GM23338 (cell line): Measurements from ENCODE around the gene CDC26. TPM values are rescaled to one million over a fixed set of nuclear protein-coding genes. Genes with fewer than 3 reads are reported as not detected.

ENCODE experiments used
- ATAC-seq: fragments of 200-7000 bp; cut with Tn5 transposase; 3 replicates; pipeline ENCODE4 v1.9.1; 2020
- DNase-seq: peaks from one replicate; pipeline ENCODE4 v3.0.0-alpha.2; 2015; ENCODE audit warnings: low spot score
- H2AFZ ChIP-seq: fragments of 200-600 bp; sonication (generic); 2 replicates; pipeline ENCODE4 v1.8.0; 2016; ENCODE audit warnings: antibody characterized with exemption, mild to moderate bottlenecking, moderate library complexity
- H3F3A ChIP-seq: fragments of 200-600 bp; sonication (generic); replicated peaks from 2 replicates; pipeline ENCODE4 v1.8.0; 2017; ENCODE audit warnings: antibody characterized with exemption, mixed run types, low read depth
- H3K27ac ChIP-seq: fragments of 200-600 bp; sonication (generic); 2 replicates; pipeline ENCODE4 v1.6.1; 2016; ENCODE audit warnings: low read depth
- H3K27me3 ChIP-seq: fragments of 200-600 bp; sonication (generic); 2 replicates; pipeline ENCODE4 v1.8.0; 2016; ENCODE audit warnings: mild to moderate bottlenecking, mixed run types, moderate library complexity; ENCODE audit not compliant: insufficient read depth
- H3K36me3 ChIP-seq: fragments of 200-600 bp; sonication (generic); 2 replicates; pipeline ENCODE4 v1.8.0; 2016; ENCODE audit warnings: mild to moderate bottlenecking; ENCODE audit not compliant: insufficient read depth
- H3K4me1 ChIP-seq: fragments of 200-600 bp; sonication (generic); 2 replicates; pipeline ENCODE4 v1.8.0; 2016; ENCODE audit warnings: mild to moderate bottlenecking, moderate library complexity; ENCODE audit not compliant: insufficient read depth
- H3K4me2 ChIP-seq: fragments of 200-600 bp; sonication (generic); 2 replicates; pipeline ENCODE4 v1.7.1; 2017; ENCODE audit warnings: mixed run types
- H3K4me3 ChIP-seq: fragments of 200-600 bp; sonication (generic); 2 replicates; pipeline ENCODE4 v1.6.1; 2016; ENCODE audit warnings: mixed run types
- H3K79me2 ChIP-seq: fragments of 200-600 bp; sonication (generic); replicated peaks from 2 replicates; pipeline ENCODE4 v1.8.0; 2017; ENCODE audit warnings: mild to moderate bottlenecking; ENCODE audit not compliant: insufficient read depth
- H3K9me2 ChIP-seq: fragments of 200-600 bp; sonication (generic); 2 replicates; pipeline ENCODE4 v1.8.0; 2017; ENCODE audit not compliant: insufficient read depth
- H4K20me1 ChIP-seq: fragments of 200-600 bp; sonication (generic); replicated peaks from 2 replicates; pipeline ENCODE4 v1.8.0; 2017; ENCODE audit warnings: mild to moderate bottlenecking; ENCODE audit not compliant: insufficient read depth
- H3K27ac Mint-ChIP-seq: 2 replicates; pipeline ENCODE4 v1.8.0; 2020; ENCODE audit warnings: inconsistent platforms, mild to moderate bottlenecking, moderate library complexity, mixed read lengths
- H3K27me3 Mint-ChIP-seq: 3 replicates; pipeline ENCODE4 v1.8.0; 2022; ENCODE audit warnings: low read depth, mild to moderate bottlenecking, moderate library complexity, mixed read lengths, inconsistent platforms; ENCODE audit not compliant: insufficient read depth, poor library complexity
- H3K36me3 Mint-ChIP-seq: 3 replicates; pipeline ENCODE4 v1.8.0; 2021; ENCODE audit warnings: low read depth, mild to moderate bottlenecking, inconsistent platforms, moderate library complexity, mixed read lengths
- H3K4me1 Mint-ChIP-seq: 3 replicates; pipeline ENCODE4 v1.8.0; 2020; ENCODE audit warnings: mild to moderate bottlenecking, inconsistent platforms, mixed read lengths
- H3K4me3 Mint-ChIP-seq: 3 replicates; pipeline ENCODE4 v1.8.0; 2021; ENCODE audit warnings: moderate library complexity, mild to moderate bottlenecking, inconsistent platforms, mixed read lengths
- H3K9me3 Mint-ChIP-seq: 3 replicates; pipeline ENCODE4 v1.8.0; 2020; ENCODE audit warnings: moderate library complexity, mild to moderate bottlenecking, inconsistent platforms, mixed read lengths
- JUNB ChIP-seq: IDR thresholded peaks from one replicate; pipeline ENCODE4 v1.6.1; 2016; ENCODE audit warnings: antibody characterized with exemption; ENCODE audit not compliant: unreplicated experiment
- NANOG ChIP-seq: IDR thresholded peaks from 2 replicates; pipeline ENCODE4 v1.6.1; 2016; ENCODE audit warnings: antibody characterized with exemption, borderline replicate concordance
- STAT1 ChIP-seq: IDR thresholded peaks from one replicate; pipeline ENCODE4 v1.6.1; 2016; ENCODE audit warnings: antibody characterized with exemption; ENCODE audit not compliant: unreplicated experiment
- ZNF114 ChIP-seq: fragments of 250-450 bp; sonication (Bioruptor Pico); IDR thresholded peaks from 2 replicates; pipeline ENCODE4 v1.5.0; 2020; ENCODE audit warnings: mild to moderate bottlenecking, moderate library complexity
- ZNF331 ChIP-seq: fragments of 250-450 bp; sonication (Bioruptor Pico); IDR thresholded peaks from 2 replicates; pipeline ENCODE4 v1.5.0; 2020; ENCODE audit warnings: low read depth, mild to moderate bottlenecking, moderate library complexity
- polyA plus RNA-seq: library from polyadenylated mRNA; unstranded; fragments of >200 nt; fragmentation: Nextera tagmentation; extraction: Ambion mirVana; gene quantifications from 2 replicates; pipeline ENCODE4 v1.2.1, GENCODE V29; 2016
- total RNA-seq: library from RNA; depleted of rRNA; stranded (reverse); fragments of >200 nt; shearing (Covaris generic); gene quantifications from 2 replicates; pipeline ENCODE4 v1.2.3, GENCODE V29; 2014
- TF ChIP-seq, protein P1 (sequence below), 2 experiments: fragments of 200-600 bp in 1 of 2; sonication (generic) in 1 of 2; conservative IDR thresholded peaks; 2 replicates each; pipeline versions ENCODE4 v1.5.1 to v1.6.1; 2016 to 2017; ENCODE audit warnings: antibody characterized with exemption in 2 of 2, low read depth in 2 of 2, mild to moderate bottlenecking in 2 of 2, moderate library complexity in 1 of 2
- TF ChIP-seq, protein P2 (sequence below): IDR thresholded peaks from one replicate; pipeline ENCODE4 v1.6.1; 2018; ENCODE audit warnings: antibody characterized with exemption; ENCODE audit not compliant: unreplicated experiment
- TF ChIP-seq, protein P3 (sequence below): fragments of 250-450 bp; sonication (Bioruptor Pico); IDR thresholded peaks from 2 replicates; pipeline ENCODE4 v1.5.0; 2020; ENCODE audit warnings: mild to moderate bottlenecking, moderate library complexity

CDC26 gene
- total and polyA plus RNA-seq, 2 experiments from 2014 or later: 34.9 to 112 TPM

DNA sequence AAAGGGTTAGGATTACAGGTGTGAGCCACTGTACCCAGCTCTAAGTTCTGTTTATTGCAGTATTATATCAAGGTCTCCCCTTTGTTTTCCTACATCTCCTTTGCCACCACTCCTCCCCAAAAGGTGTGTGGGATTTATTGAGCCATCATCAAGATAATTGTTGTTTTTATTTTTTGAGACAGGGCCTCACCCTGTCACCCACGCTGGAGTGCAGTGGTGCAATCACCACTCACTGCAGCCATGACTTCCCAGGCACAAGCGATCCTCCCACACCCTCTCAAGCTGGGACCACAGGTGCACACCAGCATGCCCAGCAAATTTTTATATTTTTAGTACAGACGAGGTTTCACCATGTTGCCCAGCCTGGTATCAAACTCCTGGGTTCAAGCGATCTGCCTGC, 29.5 kb downstream of the CDC26 start (continued):
- TF ChIP-seq, protein P1, sequence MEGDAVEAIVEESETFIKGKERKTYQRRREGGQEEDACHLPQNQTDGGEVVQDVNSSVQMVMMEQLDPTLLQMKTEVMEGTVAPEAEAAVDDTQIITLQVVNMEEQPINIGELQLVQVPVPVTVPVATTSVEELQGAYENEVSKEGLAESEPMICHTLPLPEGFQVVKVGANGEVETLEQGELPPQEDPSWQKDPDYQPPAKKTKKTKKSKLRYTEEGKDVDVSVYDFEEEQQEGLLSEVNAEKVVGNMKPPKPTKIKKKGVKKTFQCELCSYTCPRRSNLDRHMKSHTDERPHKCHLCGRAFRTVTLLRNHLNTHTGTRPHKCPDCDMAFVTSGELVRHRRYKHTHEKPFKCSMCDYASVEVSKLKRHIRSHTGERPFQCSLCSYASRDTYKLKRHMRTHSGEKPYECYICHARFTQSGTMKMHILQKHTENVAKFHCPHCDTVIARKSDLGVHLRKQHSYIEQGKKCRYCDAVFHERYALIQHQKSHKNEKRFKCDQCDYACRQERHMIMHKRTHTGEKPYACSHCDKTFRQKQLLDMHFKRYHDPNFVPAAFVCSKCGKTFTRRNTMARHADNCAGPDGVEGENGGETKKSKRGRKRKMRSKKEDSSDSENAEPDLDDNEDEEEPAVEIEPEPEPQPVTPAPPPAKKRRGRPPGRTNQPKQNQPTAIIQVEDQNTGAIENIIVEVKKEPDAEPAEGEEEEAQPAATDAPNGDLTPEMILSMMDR (conservative IDR thresholded peaks at IDR 0.05; ENCODE audit: low read depth in 2 of 2): no peak
- no peak for TF ChIP-seq ZNF114 (CRISPR knock-in tag)
- TF ChIP-seq, protein P2, sequence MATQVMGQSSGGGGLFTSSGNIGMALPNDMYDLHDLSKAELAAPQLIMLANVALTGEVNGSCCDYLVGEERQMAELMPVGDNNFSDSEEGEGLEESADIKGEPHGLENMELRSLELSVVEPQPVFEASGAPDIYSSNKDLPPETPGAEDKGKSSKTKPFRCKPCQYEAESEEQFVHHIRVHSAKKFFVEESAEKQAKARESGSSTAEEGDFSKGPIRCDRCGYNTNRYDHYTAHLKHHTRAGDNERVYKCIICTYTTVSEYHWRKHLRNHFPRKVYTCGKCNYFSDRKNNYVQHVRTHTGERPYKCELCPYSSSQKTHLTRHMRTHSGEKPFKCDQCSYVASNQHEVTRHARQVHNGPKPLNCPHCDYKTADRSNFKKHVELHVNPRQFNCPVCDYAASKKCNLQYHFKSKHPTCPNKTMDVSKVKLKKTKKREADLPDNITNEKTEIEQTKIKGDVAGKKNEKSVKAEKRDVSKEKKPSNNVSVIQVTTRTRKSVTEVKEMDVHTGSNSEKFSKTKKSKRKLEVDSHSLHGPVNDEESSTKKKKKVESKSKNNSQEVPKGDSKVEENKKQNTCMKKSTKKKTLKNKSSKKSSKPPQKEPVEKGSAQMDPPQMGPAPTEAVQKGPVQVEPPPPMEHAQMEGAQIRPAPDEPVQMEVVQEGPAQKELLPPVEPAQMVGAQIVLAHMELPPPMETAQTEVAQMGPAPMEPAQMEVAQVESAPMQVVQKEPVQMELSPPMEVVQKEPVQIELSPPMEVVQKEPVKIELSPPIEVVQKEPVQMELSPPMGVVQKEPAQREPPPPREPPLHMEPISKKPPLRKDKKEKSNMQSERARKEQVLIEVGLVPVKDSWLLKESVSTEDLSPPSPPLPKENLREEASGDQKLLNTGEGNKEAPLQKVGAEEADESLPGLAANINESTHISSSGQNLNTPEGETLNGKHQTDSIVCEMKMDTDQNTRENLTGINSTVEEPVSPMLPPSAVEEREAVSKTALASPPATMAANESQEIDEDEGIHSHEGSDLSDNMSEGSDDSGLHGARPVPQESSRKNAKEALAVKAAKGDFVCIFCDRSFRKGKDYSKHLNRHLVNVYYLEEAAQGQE: no peak

DNA sequence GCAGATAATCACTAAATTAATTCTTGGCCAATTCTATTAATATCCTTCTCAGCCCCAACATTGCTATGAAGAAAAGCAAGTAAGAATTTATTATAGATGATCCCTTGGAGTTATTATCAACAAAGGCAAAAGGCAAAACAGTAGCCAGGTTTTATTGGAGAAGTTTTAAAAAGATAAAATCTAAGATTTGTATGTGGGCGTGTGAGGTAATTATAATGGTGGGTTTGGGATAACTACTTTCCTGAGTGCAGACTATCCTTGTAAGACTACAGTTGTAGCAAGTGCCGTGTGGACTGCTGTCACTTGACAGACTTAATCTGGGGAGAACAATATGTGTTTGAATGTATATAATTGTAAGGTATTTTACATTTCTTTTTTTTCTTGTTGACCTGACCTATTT, 30.8 kb downstream of the CDC26 start:
- Histone ChIP-seq H2AFZ (no peak overlapping the region), H4K20me1 (peaks cover 17% of the 10 kb centered on the region; the same call in 1 of the 2 replicates), H3K4me3 (no peak overlapping the region), H3K27me3 (no peaks in the 10 kb centered on the region), H3K79me2 (no peaks in the 10 kb centered on the region), H3K27ac (no peak overlapping the region), H3K4me1 (no peaks in the 10 kb centered on the region), H3K9me2 (no peaks in the 10 kb centered on the region), H3K36me3 (no peaks in the 10 kb centered on the region), H3K4me2 (no peak overlapping the region), H3F3A (no peaks in the 10 kb centered on the region)
- ATAC-seq (no peak), DNase-seq (no peak)
- Mint-ChIP-seq H3K9me3 (peaks cover 6% of the 10 kb centered on the region; the same call in 2 of the 3 replicates), H3K4me1 (no peaks in the 10 kb centered on the region; the same call in 2 of the 3 replicates), H3K27ac (no peak overlapping the region), H3K4me3 (no peak overlapping the region), H3K27me3 (peaks cover 3% of the 10 kb centered on the region), H3K36me3 (peaks cover 13% of the 10 kb centered on the region)
- TF ChIP-seq ZNF331 (no peak), NANOG (no peak), STAT1 (no peak), JUNB (no peak)
- TF ChIP-seq, protein P2: no peak
- TF ChIP-seq, protein P3, sequence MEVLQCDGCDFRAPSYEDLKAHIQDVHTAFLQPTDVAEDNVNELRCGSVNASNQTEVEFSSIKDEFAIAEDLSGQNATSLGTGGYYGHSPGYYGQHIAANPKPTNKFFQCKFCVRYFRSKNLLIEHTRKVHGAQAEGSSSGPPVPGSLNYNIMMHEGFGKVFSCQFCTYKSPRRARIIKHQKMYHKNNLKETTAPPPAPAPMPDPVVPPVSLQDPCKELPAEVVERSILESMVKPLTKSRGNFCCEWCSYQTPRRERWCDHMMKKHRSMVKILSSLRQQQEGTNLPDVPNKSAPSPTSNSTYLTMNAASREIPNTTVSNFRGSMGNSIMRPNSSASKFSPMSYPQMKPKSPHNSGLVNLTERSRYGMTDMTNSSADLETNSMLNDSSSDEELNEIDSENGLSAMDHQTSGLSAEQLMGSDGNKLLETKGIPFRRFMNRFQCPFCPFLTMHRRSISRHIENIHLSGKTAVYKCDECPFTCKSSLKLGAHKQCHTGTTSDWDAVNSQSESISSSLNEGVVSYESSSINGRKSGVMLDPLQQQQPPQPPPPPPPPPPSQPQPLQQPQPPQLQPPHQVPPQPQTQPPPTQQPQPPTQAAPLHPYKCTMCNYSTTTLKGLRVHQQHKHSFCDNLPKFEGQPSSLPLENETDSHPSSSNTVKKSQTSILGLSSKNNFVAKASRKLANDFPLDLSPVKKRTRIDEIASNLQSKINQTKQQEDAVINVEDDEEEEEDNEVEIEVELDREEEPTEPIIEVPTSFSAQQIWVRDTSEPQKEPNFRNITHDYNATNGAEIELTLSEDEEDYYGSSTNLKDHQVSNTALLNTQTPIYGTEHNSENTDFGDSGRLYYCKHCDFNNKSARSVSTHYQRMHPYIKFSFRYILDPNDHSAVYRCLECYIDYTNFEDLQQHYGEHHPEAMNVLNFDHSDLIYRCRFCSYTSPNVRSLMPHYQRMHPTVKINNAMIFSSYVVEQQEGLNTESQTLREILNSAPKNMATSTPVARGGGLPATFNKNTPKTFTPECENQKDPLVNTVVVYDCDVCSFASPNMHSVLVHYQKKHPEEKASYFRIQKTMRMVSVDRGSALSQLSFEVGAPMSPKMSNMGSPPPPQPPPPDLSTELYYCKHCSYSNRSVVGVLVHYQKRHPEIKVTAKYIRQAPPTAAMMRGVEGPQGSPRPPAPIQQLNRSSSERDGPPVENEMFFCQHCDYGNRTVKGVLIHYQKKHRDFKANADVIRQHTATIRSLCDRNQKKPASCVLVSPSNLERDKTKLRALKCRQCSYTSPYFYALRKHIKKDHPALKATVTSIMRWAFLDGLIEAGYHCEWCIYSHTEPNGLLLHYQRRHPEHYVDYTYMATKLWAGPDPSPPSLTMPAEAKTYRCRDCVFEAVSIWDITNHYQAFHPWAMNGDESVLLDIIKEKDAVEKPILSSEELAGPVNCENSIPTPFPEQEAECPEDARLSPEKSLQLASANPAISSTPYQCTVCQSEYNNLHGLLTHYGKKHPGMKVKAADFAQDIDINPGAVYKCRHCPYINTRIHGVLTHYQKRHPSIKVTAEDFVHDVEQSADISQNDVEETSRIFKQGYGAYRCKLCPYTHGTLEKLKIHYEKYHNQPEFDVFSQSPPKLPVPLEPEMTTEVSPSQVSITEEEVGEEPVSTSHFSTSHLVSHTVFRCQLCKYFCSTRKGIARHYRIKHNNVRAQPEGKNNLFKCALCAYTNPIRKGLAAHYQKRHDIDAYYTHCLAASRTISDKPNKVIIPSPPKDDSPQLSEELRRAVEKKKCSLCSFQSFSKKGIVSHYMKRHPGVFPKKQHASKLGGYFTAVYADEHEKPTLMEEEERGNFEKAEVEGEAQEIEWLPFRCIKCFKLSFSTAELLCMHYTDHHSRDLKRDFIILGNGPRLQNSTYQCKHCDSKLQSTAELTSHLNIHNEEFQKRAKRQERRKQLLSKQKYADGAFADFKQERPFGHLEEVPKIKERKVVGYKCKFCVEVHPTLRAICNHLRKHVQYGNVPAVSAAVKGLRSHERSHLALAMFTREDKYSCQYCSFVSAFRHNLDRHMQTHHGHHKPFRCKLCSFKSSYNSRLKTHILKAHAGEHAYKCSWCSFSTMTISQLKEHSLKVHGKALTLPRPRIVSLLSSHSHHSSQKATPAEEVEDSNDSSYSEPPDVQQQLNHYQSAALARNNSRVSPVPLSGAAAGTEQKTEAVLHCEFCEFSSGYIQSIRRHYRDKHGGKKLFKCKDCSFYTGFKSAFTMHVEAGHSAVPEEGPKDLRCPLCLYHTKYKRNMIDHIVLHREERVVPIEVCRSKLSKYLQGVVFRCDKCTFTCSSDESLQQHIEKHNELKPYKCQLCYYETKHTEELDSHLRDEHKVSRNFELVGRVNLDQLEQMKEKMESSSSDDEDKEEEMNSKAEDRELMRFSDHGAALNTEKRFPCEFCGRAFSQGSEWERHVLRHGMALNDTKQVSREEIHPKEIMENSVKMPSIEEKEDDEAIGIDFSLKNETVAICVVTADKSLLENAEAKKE (CRISPR knock-in tag): no peak
